SK-N-SH (cell line): ENCODE data around the gene B3GALNT2.

Experiments
- EP300 ChIP-seq, 2 experiments: IDR thresholded peaks; 2 replicates each; pipeline versions ENCODE4 v1.4.0 to v1.6.1; 2012; ENCODE audit warnings: borderline replicate concordance in 1 of 2, low read depth in 1 of 2, low read length in 1 of 2
- EZH2phosphoT487 ChIP-seq: fragments of 200-600 bp; sonication (generic); IDR thresholded peaks from 2 replicates; pipeline ENCODE4 v1.6.1; 2017; ENCODE audit warnings: low read depth, mixed run types, mild to moderate bottlenecking, antibody characterized with exemption, moderate library complexity, borderline replicate concordance
- NRF1 ChIP-seq: IDR thresholded peaks from 2 replicates; pipeline ENCODE4 v1.6.1; 2012; ENCODE audit warnings: low read depth, mild to moderate bottlenecking, low read length
- POLR2AphosphoS5 ChIP-seq: IDR thresholded peaks from 2 replicates; pipeline ENCODE4 v1.6.1; 2012; ENCODE audit warnings: low read depth, low read length
- RXRA ChIP-seq: IDR thresholded peaks from 2 replicates; pipeline ENCODE4 v1.4.0; 2012; ENCODE audit warnings: low read depth, mild to moderate bottlenecking, borderline replicate concordance
- SIN3A ChIP-seq: IDR thresholded peaks from 2 replicates; pipeline ENCODE4 v1.6.1; 2012; ENCODE audit warnings: low read depth, mild to moderate bottlenecking, low read length, moderate library complexity, borderline replicate concordance
- TEAD4 ChIP-seq: IDR thresholded peaks from 2 replicates; pipeline ENCODE4 v1.4.0; 2012; ENCODE audit warnings: mild to moderate bottlenecking, borderline replicate concordance; ENCODE audit not compliant: insufficient read depth
- TF ChIP-seq, protein P1 (sequence below): fragments of 200-600 bp; sonication (generic); IDR thresholded peaks from 2 replicates; pipeline ENCODE4 v1.6.1; 2017; ENCODE audit warnings: antibody characterized with exemption, mild to moderate bottlenecking, moderate library complexity
- TF ChIP-seq, protein P2 (sequence below): IDR thresholded peaks from 2 replicates; pipeline ENCODE4 v1.4.0; 2012; ENCODE audit warnings: low read depth, borderline replicate concordance
- TF ChIP-seq, protein P3 (sequence below): fragments of 150-350 bp; IDR thresholded peaks from 2 replicates; pipeline ENCODE4 v1.6.1; 2017; ENCODE audit warnings: antibody characterized with exemption, low read length, low read depth, borderline replicate concordance
- TF ChIP-seq, protein P4 (sequence below): IDR thresholded peaks from 2 replicates; pipeline ENCODE4 v1.6.1; 2012; ENCODE audit warnings: mild to moderate bottlenecking, low read depth, low read length, moderate library complexity
- TF ChIP-seq, protein P5 (sequence below): IDR thresholded peaks from 2 replicates; pipeline ENCODE4 v1.4.0; 2012; ENCODE audit warnings: low read depth
- TF ChIP-seq, protein P6 (sequence below): IDR thresholded peaks from 2 replicates; pipeline ENCODE4 v1.4.0; 2012; ENCODE audit warnings: low read depth, borderline replicate concordance

DNA sequence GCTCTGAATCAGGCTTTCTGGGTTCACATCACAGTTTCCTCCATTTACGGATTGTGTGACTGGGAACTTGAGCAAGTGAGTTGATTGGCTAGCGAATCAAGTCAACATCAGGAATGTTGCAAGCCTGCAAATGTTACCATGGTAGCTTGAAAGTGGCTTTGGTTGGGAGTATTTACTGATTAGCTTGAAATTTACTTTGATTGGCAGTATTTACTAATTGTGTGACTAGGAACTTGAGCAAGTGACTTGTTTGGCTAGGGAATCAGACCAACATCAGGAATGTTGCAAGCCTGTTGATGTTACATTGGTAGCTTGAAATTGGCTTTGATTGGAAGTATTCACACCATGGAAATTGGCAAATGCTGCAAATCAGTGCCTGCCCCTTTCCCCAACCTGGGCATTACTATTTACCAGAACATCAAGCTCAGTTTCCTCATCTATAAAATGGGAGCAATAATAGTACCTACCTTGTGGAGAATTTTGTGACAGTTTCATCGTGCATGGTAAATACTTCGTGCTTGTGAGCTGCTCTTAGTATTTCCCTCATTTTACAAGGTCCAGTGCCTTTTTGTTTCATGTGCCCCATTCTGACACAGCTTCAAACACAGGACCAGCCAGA lies 23.1 kb upstream of the B3GALNT2 start:
- TF ChIP-seq NRF1 (no peak), POLR2AphosphoS5 (no peak), SIN3A (no peak), TEAD4 (no peak), EZH2phosphoT487 (no peak), RXRA (no peak), EP300 (IDR thresholded peaks at IDR 0.05; ENCODE audit: borderline replicate concordance in 1 of 2, low read depth in 1 of 2, low read length in 1 of 2) (no peak)
- TF ChIP-seq, protein P1, sequence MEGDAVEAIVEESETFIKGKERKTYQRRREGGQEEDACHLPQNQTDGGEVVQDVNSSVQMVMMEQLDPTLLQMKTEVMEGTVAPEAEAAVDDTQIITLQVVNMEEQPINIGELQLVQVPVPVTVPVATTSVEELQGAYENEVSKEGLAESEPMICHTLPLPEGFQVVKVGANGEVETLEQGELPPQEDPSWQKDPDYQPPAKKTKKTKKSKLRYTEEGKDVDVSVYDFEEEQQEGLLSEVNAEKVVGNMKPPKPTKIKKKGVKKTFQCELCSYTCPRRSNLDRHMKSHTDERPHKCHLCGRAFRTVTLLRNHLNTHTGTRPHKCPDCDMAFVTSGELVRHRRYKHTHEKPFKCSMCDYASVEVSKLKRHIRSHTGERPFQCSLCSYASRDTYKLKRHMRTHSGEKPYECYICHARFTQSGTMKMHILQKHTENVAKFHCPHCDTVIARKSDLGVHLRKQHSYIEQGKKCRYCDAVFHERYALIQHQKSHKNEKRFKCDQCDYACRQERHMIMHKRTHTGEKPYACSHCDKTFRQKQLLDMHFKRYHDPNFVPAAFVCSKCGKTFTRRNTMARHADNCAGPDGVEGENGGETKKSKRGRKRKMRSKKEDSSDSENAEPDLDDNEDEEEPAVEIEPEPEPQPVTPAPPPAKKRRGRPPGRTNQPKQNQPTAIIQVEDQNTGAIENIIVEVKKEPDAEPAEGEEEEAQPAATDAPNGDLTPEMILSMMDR, result no peak
- TF ChIP-seq, protein P2, sequence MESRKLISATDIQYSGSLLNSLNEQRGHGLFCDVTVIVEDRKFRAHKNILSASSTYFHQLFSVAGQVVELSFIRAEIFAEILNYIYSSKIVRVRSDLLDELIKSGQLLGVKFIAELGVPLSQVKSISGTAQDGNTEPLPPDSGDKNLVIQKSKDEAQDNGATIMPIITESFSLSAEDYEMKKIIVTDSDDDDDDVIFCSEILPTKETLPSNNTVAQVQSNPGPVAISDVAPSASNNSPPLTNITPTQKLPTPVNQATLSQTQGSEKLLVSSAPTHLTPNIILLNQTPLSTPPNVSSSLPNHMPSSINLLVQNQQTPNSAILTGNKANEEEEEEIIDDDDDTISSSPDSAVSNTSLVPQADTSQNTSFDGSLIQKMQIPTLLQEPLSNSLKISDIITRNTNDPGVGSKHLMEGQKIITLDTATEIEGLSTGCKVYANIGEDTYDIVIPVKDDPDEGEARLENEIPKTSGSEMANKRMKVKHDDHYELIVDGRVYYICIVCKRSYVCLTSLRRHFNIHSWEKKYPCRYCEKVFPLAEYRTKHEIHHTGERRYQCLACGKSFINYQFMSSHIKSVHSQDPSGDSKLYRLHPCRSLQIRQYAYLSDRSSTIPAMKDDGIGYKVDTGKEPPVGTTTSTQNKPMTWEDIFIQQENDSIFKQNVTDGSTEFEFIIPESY, result no peak
- TF ChIP-seq, protein P3, sequence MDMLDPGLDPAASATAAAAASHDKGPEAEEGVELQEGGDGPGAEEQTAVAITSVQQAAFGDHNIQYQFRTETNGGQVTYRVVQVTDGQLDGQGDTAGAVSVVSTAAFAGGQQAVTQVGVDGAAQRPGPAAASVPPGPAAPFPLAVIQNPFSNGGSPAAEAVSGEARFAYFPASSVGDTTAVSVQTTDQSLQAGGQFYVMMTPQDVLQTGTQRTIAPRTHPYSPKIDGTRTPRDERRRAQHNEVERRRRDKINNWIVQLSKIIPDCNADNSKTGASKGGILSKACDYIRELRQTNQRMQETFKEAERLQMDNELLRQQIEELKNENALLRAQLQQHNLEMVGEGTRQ, result no peak
- TF ChIP-seq, protein P4, sequence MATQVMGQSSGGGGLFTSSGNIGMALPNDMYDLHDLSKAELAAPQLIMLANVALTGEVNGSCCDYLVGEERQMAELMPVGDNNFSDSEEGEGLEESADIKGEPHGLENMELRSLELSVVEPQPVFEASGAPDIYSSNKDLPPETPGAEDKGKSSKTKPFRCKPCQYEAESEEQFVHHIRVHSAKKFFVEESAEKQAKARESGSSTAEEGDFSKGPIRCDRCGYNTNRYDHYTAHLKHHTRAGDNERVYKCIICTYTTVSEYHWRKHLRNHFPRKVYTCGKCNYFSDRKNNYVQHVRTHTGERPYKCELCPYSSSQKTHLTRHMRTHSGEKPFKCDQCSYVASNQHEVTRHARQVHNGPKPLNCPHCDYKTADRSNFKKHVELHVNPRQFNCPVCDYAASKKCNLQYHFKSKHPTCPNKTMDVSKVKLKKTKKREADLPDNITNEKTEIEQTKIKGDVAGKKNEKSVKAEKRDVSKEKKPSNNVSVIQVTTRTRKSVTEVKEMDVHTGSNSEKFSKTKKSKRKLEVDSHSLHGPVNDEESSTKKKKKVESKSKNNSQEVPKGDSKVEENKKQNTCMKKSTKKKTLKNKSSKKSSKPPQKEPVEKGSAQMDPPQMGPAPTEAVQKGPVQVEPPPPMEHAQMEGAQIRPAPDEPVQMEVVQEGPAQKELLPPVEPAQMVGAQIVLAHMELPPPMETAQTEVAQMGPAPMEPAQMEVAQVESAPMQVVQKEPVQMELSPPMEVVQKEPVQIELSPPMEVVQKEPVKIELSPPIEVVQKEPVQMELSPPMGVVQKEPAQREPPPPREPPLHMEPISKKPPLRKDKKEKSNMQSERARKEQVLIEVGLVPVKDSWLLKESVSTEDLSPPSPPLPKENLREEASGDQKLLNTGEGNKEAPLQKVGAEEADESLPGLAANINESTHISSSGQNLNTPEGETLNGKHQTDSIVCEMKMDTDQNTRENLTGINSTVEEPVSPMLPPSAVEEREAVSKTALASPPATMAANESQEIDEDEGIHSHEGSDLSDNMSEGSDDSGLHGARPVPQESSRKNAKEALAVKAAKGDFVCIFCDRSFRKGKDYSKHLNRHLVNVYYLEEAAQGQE, result no peak
- TF ChIP-seq, protein P5, sequence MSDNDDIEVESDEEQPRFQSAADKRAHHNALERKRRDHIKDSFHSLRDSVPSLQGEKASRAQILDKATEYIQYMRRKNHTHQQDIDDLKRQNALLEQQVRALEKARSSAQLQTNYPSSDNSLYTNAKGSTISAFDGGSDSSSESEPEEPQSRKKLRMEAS, result no peak
- TF ChIP-seq, protein P6, sequence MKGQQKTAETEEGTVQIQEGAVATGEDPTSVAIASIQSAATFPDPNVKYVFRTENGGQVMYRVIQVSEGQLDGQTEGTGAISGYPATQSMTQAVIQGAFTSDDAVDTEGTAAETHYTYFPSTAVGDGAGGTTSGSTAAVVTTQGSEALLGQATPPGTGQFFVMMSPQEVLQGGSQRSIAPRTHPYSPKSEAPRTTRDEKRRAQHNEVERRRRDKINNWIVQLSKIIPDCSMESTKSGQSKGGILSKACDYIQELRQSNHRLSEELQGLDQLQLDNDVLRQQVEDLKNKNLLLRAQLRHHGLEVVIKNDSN, result no peak
